HL-60 (cell line): ENCODE results near the gene COX14.

Experiments
- DNase-seq, 2 experiments: peaks; one replicate each; pipeline ENCODE4 v3.0.0-alpha.2; 2010 to 2020; ENCODE audit warnings: low read depth in 1 of 2, low spot score in 1 of 2
- H3K27ac ChIP-seq: fragments of 250-450 bp; sonication (Bioruptor Pico); replicated peaks from 2 replicates; pipeline ENCODE4 v1.5.1; 2020; ENCODE audit warnings: mild to moderate bottlenecking, moderate library complexity
- H3K27me3 ChIP-seq: fragments of 250-450 bp; sonication (Bioruptor Pico); 2 replicates; pipeline ENCODE4 v1.5.1; 2021; ENCODE audit warnings: mild to moderate bottlenecking, moderate library complexity; ENCODE audit not compliant: insufficient read depth, poor library complexity, severe bottlenecking
- H3K4me3 ChIP-seq: replicated peaks from 2 replicates; pipeline ENCODE4 v1.5.1; 2011; ENCODE audit warnings: mild to moderate bottlenecking, control low read depth, low read length; ENCODE audit not compliant: insufficient read depth
- GABPA ChIP-seq: IDR thresholded peaks from 2 replicates; pipeline ENCODE4 v1.6.1; 2012; ENCODE audit warnings: low read depth
- POLR2AphosphoS5 ChIP-seq: IDR thresholded peaks from 2 replicates; pipeline ENCODE4 v1.6.1; 2012; ENCODE audit warnings: low read depth
- SPI1 ChIP-seq: IDR thresholded peaks from 2 replicates; pipeline ENCODE4 v1.6.1; 2012; ENCODE audit warnings: low read depth, mild to moderate bottlenecking, borderline replicate concordance
- TF ChIP-seq, protein P1 (sequence below): IDR thresholded peaks from one replicate; pipeline ENCODE4 v1.5.1; 2011; ENCODE audit warnings: low read length, control low read depth, inconsistent platforms; ENCODE audit not compliant: insufficient read depth
- TF ChIP-seq, protein P2 (sequence below): IDR thresholded peaks from 2 replicates; pipeline ENCODE4 v1.6.1; 2012; ENCODE audit warnings: low read depth; ENCODE audit not compliant: insufficient replicate concordance

The COX14 gene

DNA sequence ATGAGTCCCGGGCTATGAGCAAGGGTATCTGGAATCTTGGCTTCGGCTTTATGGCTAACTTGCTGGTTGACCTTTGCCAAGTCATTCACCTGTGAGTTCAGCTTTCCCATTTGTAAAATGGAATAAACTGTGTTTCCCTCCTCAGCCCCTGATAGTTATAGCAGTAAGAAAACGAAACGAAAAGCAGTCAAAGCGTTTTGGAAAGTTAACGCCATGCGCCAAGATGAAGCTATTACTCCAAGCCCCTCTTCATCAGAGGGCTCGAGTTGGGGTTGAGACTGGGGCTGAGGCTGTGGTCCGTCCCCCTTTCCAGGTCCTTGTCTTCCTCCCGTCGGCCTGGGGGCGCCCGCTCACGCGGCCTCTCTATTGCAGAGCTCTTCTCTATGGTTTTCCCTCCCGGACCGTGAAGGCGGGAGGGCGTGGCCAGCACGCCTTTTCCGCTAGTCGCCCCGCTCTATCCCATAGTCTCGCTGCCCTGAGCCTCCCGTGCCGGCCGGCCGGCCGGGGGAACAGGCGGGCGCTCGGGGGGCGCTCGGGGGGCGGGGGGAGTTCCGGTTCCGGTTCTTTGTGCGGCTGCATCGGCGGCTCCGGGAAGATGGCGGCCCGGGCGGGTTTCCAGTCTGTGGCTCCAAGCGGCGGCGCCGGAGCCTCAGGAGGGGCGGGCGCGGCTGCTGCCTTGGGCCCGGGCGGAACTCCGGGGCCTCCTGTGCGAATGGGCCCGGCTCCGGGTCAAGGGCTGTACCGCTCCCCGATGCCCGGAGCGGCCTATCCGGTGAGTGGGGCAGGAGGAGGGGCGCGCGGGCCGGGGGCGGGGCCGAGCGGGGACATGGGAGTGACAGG is 27.0 kb upstream of the COX14 start, which contains the start of gene SMARCD1:
Gene SMARCD1, plus strand, starts transcription at position 568 of the 840 bp plus-strand sequence. Its CDS starts 28 bp downstream, at position 596.
- Histone ChIP-seq H3K27ac (peak within 1 kb of the TSS; percentile 71), H3K4me3 (peak within 1 kb of the TSS; percentile 72), H3K27me3 (no peaks in the 10 kb centered on the region)
- DNase-seq: peak; percentile 87 to 95
- TF ChIP-seq GABPA (peak; percentile 55; the same call in 1 of the 2 replicates), POLR2AphosphoS5 (peak; percentile 65), SPI1 (peak; percentile 41; the same call in 1 of the 2 replicates)
- TF ChIP-seq, protein P1, sequence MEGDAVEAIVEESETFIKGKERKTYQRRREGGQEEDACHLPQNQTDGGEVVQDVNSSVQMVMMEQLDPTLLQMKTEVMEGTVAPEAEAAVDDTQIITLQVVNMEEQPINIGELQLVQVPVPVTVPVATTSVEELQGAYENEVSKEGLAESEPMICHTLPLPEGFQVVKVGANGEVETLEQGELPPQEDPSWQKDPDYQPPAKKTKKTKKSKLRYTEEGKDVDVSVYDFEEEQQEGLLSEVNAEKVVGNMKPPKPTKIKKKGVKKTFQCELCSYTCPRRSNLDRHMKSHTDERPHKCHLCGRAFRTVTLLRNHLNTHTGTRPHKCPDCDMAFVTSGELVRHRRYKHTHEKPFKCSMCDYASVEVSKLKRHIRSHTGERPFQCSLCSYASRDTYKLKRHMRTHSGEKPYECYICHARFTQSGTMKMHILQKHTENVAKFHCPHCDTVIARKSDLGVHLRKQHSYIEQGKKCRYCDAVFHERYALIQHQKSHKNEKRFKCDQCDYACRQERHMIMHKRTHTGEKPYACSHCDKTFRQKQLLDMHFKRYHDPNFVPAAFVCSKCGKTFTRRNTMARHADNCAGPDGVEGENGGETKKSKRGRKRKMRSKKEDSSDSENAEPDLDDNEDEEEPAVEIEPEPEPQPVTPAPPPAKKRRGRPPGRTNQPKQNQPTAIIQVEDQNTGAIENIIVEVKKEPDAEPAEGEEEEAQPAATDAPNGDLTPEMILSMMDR: peak; percentile 72
- TF ChIP-seq, protein P2, sequence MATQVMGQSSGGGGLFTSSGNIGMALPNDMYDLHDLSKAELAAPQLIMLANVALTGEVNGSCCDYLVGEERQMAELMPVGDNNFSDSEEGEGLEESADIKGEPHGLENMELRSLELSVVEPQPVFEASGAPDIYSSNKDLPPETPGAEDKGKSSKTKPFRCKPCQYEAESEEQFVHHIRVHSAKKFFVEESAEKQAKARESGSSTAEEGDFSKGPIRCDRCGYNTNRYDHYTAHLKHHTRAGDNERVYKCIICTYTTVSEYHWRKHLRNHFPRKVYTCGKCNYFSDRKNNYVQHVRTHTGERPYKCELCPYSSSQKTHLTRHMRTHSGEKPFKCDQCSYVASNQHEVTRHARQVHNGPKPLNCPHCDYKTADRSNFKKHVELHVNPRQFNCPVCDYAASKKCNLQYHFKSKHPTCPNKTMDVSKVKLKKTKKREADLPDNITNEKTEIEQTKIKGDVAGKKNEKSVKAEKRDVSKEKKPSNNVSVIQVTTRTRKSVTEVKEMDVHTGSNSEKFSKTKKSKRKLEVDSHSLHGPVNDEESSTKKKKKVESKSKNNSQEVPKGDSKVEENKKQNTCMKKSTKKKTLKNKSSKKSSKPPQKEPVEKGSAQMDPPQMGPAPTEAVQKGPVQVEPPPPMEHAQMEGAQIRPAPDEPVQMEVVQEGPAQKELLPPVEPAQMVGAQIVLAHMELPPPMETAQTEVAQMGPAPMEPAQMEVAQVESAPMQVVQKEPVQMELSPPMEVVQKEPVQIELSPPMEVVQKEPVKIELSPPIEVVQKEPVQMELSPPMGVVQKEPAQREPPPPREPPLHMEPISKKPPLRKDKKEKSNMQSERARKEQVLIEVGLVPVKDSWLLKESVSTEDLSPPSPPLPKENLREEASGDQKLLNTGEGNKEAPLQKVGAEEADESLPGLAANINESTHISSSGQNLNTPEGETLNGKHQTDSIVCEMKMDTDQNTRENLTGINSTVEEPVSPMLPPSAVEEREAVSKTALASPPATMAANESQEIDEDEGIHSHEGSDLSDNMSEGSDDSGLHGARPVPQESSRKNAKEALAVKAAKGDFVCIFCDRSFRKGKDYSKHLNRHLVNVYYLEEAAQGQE: no peak

DNA sequence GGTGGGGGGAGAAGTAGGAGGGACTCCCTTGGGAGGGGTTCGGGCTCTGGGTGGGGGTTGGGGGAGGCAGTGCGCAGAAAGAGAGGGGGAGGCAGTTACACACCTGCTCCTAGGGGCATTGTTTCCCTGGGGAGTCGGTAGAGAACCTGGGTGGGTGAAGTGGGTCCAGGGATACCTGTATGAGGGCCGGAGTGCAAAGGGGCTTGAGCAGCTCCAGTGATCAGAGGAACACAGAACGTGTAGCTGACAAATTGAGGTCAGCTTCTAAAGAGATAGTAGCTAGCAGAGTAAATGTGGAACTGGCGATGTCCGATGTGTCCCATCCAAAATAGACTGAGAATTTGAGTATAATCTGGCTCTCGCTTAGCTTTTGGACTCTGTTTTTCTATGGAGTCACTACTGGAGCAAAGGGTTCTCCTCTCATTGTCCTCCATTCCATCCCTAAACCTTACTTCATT is 26.4 kb upstream of the COX14 start:
- TF ChIP-seq, protein P1: no peak
- no peak for TF ChIP-seq GABPA
- TF ChIP-seq POLR2AphosphoS5: no peak
- TF ChIP-seq, protein P2: no peak
- no peak for TF ChIP-seq SPI1
- no peak for DNase-seq
- no peaks in the 10 kb centered on the region for H3K27me3 ChIP-seq
- H3K4me3 ChIP-seq: peak overlapping the region; percentile 72
- H3K27ac ChIP-seq: no peak overlapping the region; the same call in 1 of the 2 replicates

DNA sequence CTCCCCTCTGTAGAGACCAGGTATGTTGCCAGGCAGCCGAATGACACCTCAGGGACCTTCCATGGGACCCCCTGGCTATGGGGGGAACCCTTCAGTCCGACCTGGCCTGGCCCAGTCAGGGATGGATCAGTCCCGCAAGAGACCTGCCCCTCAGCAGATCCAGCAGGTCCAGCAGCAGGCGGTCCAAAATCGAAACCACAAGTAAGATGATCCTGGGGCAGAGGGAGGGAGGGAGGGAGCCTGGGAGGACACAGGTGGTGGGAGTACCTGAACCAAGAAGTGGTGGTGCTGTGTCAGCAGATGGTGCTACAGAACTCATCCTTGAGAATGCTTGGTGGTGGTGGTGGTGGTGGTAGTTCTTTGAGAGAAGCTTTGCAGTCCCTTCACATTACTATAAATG is 25.9 kb upstream of the COX14 start:
- Histone ChIP-seq H3K4me3 (peak overlapping the region; percentile 72), H3K27ac (no peak overlapping the region), H3K27me3 (no peaks in the 10 kb centered on the region)
- TF ChIP-seq, protein P1: no peak
- TF ChIP-seq POLR2AphosphoS5: no peak
- TF ChIP-seq, protein P2: no peak
- no peak for TF ChIP-seq SPI1
- TF ChIP-seq GABPA: no peak
- DNase-seq: no peak
